ENCODE measurements around the gene GBX2. TPM values are rescaled to one million over a fixed set of nuclear protein-coding genes. Genes with fewer than 3 reads are reported as not detected.

Gene GBX2
- total and polyA plus RNA-seq, 2 of the 13 experiments (the other 11 are each of a cell fraction or from before 2014, with no cell fraction given) = not detected

- no peak for TF ChIP-seq NFE2 (CRISPR knock-in tag; IDR thresholded peaks at IDR 0.05)
- no peak for TF ChIP-seq THYN1 (CRISPR knock-in tag; IDR thresholded peaks at IDR 0.05; ENCODE audit: borderline replicate concordance, low read depth)
- FAIRE-seq (no peak), ATAC-seq (no peak), DNase-seq (ENCODE audit: low spot score) (no peak)
- H4K20me1 ChIP-seq (ENCODE audit: insufficient read depth, low read length) = no peaks in the 10 kb centered on the region
- H3K4me2 ChIP-seq (ENCODE audit: low read depth, low read length) = no peak overlapping the region
- POLR2A ChIA-PET = no interaction called here
- 56% methylated on average over 3 of the region's 3 CpGs for WGBS (ENCODE audit: low lambda C conversion rate)
- H3K4me1 ChIP-seq (ENCODE audit: insufficient read depth, low read length) = no peaks in the 10 kb centered on the region
- CTCF ChIA-PET (ENCODE audit: low intra/inter-chr PET ratio, low total read pairs) = no interaction called here
- no peak overlapping the region for H3K4me3 ChIP-seq (replicated peaks in 1 of 3; ENCODE audit: insufficient read depth in 1 of 3, low read depth in 2 of 3, low read length in 3 of 3)
- H3K36me3 ChIP-seq (replicated peaks in 1 of 2; ENCODE audit: control insufficient read depth in 1 of 2, insufficient read depth in 2 of 2, low read length in 2 of 2) = no peaks in the 10 kb centered on the region
- H2AFZ ChIP-seq (ENCODE audit: low read length) = no peak overlapping the region
- intact Hi-C loops (cut with micrococcal nuclease; ENCODE audit: unreplicated experiment) (no loop called here), in situ Hi-C loops (cut with HindIII; ENCODE audit: extremely low pct_ligation_motif_present, low pct_unique_long_range_greater_than_20kb) (no loop called here)
- H3K79me2 ChIP-seq (ENCODE audit: insufficient read depth, low read length) = no peaks in the 10 kb centered on the region
- H3K9me3 ChIP-seq (ENCODE audit: low read length) = peaks cover 11% of the 10 kb centered on the region
- no peak overlapping the region for H3K9ac ChIP-seq (ENCODE audit: insufficient read depth, low read depth, low read length)
- H3K27me3 ChIP-seq (ENCODE audit: control insufficient read depth in 1 of 2, insufficient read depth in 2 of 2, low read length in 2 of 2) = peaks cover 9 to 48% of the 10 kb centered on the region in 2 experiments
- BruUV-seq (replicated peaks) = no TSS peak
- H3K27ac ChIP-seq (ENCODE audit: extremely low read length, insufficient read depth, low read length) = no peak overlapping the region
Measured at GRCh38 chr2:236155406-236155805, 12.8 kb downstream of the GBX2 start.

DNA sequence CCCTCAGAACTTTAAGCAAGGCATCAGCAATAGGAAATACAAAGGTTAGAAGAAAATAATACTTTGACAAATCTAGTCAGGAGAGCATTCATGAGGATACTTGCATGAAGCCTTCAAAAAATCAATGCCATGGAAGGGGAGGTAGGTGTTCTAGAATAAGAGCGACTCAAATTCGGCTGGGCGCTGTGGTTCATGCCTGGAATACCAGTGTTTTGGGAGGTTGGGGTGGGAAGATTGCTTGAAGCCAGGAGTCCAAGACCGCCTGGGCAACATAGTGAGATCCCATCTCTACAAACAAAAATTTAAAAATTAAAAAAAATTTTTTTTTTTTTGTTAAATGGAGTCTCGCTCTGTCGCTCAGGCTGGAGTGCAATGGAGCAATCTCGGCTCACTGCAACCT is 21.8 kb downstream of the GBX2 start:
- ChIA-PET POLR2A (no interaction called here), CTCF (ENCODE audit: low intra/inter-chr PET ratio, low total read pairs) (no interaction called here)
- ATAC-seq = no peak
- Histone ChIP-seq H3K4me2 (ENCODE audit: low read depth, low read length) (no peak overlapping the region), H3K9ac (ENCODE audit: insufficient read depth, low read depth, low read length) (no peak overlapping the region), H3K9me3 (ENCODE audit: low read length) (no peaks in the 10 kb centered on the region), H3K79me2 (ENCODE audit: insufficient read depth, low read length) (no peaks in the 10 kb centered on the region), H3K36me3 (replicated peaks in 1 of 2; ENCODE audit: control insufficient read depth in 1 of 2, insufficient read depth in 2 of 2, low read length in 2 of 2) (no peaks in the 10 kb centered on the region), H3K4me1 (ENCODE audit: insufficient read depth, low read length) (peaks cover 11% of the 10 kb centered on the region), H4K20me1 (ENCODE audit: insufficient read depth, low read length) (peaks cover 2% of the 10 kb centered on the region; the same call in 1 of the 2 replicates), H2AFZ (ENCODE audit: low read length) (no peak overlapping the region), H3K4me3 (replicated peaks in 1 of 3; ENCODE audit: insufficient read depth in 1 of 3, low read depth in 2 of 3, low read length in 3 of 3) (no peak overlapping the region), H3K27ac (ENCODE audit: extremely low read length, insufficient read depth, low read length) (no peak overlapping the region), H3K27me3 (ENCODE audit: control insufficient read depth in 1 of 2, insufficient read depth in 2 of 2, low read length in 2 of 2) (peaks cover 4 to 25% of the 10 kb centered on the region in 2 experiments; a peak in 4 of 5 replicates)
- no peak for FAIRE-seq
- no peak for DNase-seq (ENCODE audit: low spot score)
- intact Hi-C loops (cut with micrococcal nuclease; ENCODE audit: unreplicated experiment) = no loop called here
- in situ Hi-C loops (cut with HindIII; ENCODE audit: extremely low pct_ligation_motif_present, low pct_unique_long_range_greater_than_20kb) = no loop called here
- WGBS (ENCODE audit: low lambda C conversion rate) = 64% methylated on average over 7 of the region's 7 CpGs
- BruUV-seq (replicated peaks) = no TSS peak
- no peak for TF ChIP-seq ZNF598 (CRISPR knock-in tag; IDR thresholded peaks at IDR 0.05; ENCODE audit: borderline replicate concordance)
- no peak for TF ChIP-seq ZNF354B (CRISPR knock-in tag; IDR thresholded peaks at IDR 0.05)
- no peak for TF ChIP-seq ZNF33B (CRISPR knock-in tag; IDR thresholded peaks at IDR 0.05)
- no peak for TF ChIP-seq FLYWCH1 (CRISPR knock-in tag; IDR thresholded peaks at IDR 0.05)
- TF ChIP-seq DNMT1 (CRISPR knock-in tag; IDR thresholded peaks at IDR 0.05) = no peak
- TF ChIP-seq ZBTB42 (CRISPR knock-in tag; IDR thresholded peaks at IDR 0.05) = no peak
- TF ChIP-seq NR2C2 (CRISPR knock-in tag; IDR thresholded peaks at IDR 0.05; ENCODE audit: borderline replicate concordance) = no peak
- TF ChIP-seq KLF9 (CRISPR knock-in tag; IDR thresholded peaks at IDR 0.05; ENCODE audit: low read depth) = no peak
